Left lung (tissue), 10 donors: ENCODE data around the gene KDM2A. TPM values are rescaled to one million over a fixed set of nuclear protein-coding genes. Genes with fewer than 3 reads are reported as not detected.

ENCODE experiments used
- ATAC-seq: fragments of 200-7000 bp; cut with Tn5 transposase; one replicate; pipeline ENCODE4 v1.9.1; 2020; ENCODE audit warnings: moderate library complexity
- DNase-seq, 4 donors: peaks; one replicate each; pipeline ENCODE4 v3.0.0-alpha.2; 2013 to 2020
- H3K27ac ChIP-seq, 2 donors: fragments of 200-600 bp; sonication (generic) in 1 of 2; one replicate each; pipeline versions ENCODE4 v1.5.0 to v1.8.0; 2020 to 2021
- H3K27me3 ChIP-seq, 2 donors: fragments of 200-600 bp; sonication (generic) in 1 of 2; one replicate each; pipeline versions ENCODE4 v1.5.0 to v1.8.0; 2020 to 2021
- H3K36me3 ChIP-seq, 2 donors: fragments of 200-600 bp; sonication (generic) in 1 of 2; one replicate each; pipeline versions ENCODE4 v1.5.0 to v1.8.0; 2020 to 2021
- H3K4me1 ChIP-seq, 2 donors: fragments of 200-600 bp; one replicate each; pipeline ENCODE4 v1.8.0; 2021
- H3K4me3 ChIP-seq, 2 donors: fragments of 200-600 bp; sonication (generic) in 1 of 2; one replicate each; pipeline versions ENCODE4 v1.5.0 to v1.8.0; 2020 to 2021; ENCODE audit warnings: mild to moderate bottlenecking in 1 of 2
- H3K9me3 ChIP-seq, 2 donors: fragments of 200-600 bp; sonication (generic) in 1 of 2; one replicate each; pipeline versions ENCODE4 v1.5.0 to v1.8.0; 2020 to 2021
- CTCF ChIP-seq, 2 donors: fragments of 200-600 bp; sonication (generic) in 1 of 2; IDR thresholded peaks; one replicate each; pipeline versions ENCODE4 v1.5.0 to v1.8.0; 2021; ENCODE audit warnings: antibody characterized with exemption in 2 of 2
- intact Hi-C, 2 donors: fragments of 100-400 bp; cut with DNase I; formaldehyde crosslinking; loops; one replicate each; pipeline versions ENCODE4 v1.11.2 to v1.14.2; 2022
- polyA plus RNA-seq, 6 donors: library from polyadenylated mRNA; unstranded; fragments of 120-200 nt; gene quantifications; one replicate each; pipeline ENCODE4 v1.2.1, GENCODE V29; 2013; ENCODE audit not compliant: insufficient read length in 6 of 6
- total RNA-seq, 2 donors: library from RNA; stranded (reverse); fragmentation: NEBNext Ultra II Directional; extraction: Animal tissue kit (Norgen Biotek cat#: 25700); gene quantifications; one replicate each; pipeline ENCODE4 v1.2.1, GENCODE V29; 2021
- donor health status: DM: no; HTN: yes; CAD: no.
- donor health status: DM: no; HTN: no; CAD: no.

The KDM2A gene
- total and polyA plus RNA-seq, 8 donors: 71.0 to 87.0 (median 80.3) TPM

GRCh38 chr11:67105964-67106363, 13.1 kb upstream of the KDM2A start:
- no peak overlapping the region for H3K4me3 ChIP-seq

GRCh38 chr11:67111261-67111660, 7.8 kb upstream of the KDM2A start:
- Histone ChIP-seq H3K4me1 (peaks cover 0 to 10% of the 10 kb centered on the region in 2 donors), H3K27me3 (no peaks in the 10 kb centered on the region), H3K36me3 (no peaks in the 10 kb centered on the region), H3K27ac (no peak overlapping the region), H3K4me3 (no peak overlapping the region), H3K9me3 (no peaks in the 10 kb centered on the region)
- DNase-seq: peak in 2 of 4 donors; percentile 15 to 46
- intact Hi-C loops: no loop called here
- no peak for TF ChIP-seq CTCF (IDR thresholded peaks at IDR 0.05)
- no peak for ATAC-seq

More at GRCh38 chr11:67105964-67106363, 13.1 kb upstream of the KDM2A start:
- ATAC-seq (no peak), DNase-seq (no peak)
- Histone ChIP-seq H3K27ac (no peak overlapping the region), H3K36me3 (no peaks in the 10 kb centered on the region), H3K9me3 (no peaks in the 10 kb centered on the region), H3K27me3 (no peaks in the 10 kb centered on the region), H3K4me1 (no peaks in the 10 kb centered on the region)
- TF ChIP-seq CTCF (IDR thresholded peaks at IDR 0.05): no peak
- intact Hi-C loops: no loop called here

GRCh38 chr11:67113231-67113721, 5.8 kb upstream of the KDM2A start:
- intact Hi-C loops: no loop called here
- DNase-seq: no peak
- Histone ChIP-seq H3K4me3 (no peak overlapping the region), H3K36me3 (no peaks in the 10 kb centered on the region), H3K4me1 (peaks cover 5 to 18% of the 10 kb centered on the region in 2 donors), H3K9me3 (no peaks in the 10 kb centered on the region), H3K27ac (no peak overlapping the region), H3K27me3 (no peaks in the 10 kb centered on the region)
- ATAC-seq: no peak
- no peak for TF ChIP-seq CTCF (IDR thresholded peaks at IDR 0.05)

- DNase-seq (no peak), ATAC-seq (no peak)
- H3K36me3 ChIP-seq: no peaks in the 10 kb centered on the region
- peaks cover 5 to 18% of the 10 kb centered on the region in 2 donors for H3K4me1 ChIP-seq
- TF ChIP-seq CTCF (IDR thresholded peaks at IDR 0.05): no peak
- H3K27ac ChIP-seq: no peak overlapping the region
- H3K9me3 ChIP-seq: no peaks in the 10 kb centered on the region
- H3K4me3 ChIP-seq: no peak overlapping the region
- intact Hi-C loops: no loop called here
- H3K27me3 ChIP-seq: no peaks in the 10 kb centered on the region
Observed at GRCh38 chr11:67114275-67114896, 4.7 kb upstream of the KDM2A start.

- peak in 2 of 4 donors; percentile 51 to 68 for DNase-seq
- ATAC-seq: no peak
- peaks cover 10 to 25% of the 10 kb centered on the region in 2 donors for H3K4me1 ChIP-seq
- H3K9me3 ChIP-seq: no peaks in the 10 kb centered on the region
- TF ChIP-seq CTCF (IDR thresholded peaks at IDR 0.05): no peak
- no peak overlapping the region for H3K27ac ChIP-seq
- no peak overlapping the region for H3K4me3 ChIP-seq
- H3K36me3 ChIP-seq: no peaks in the 10 kb centered on the region
- H3K27me3 ChIP-seq: no peaks in the 10 kb centered on the region
- intact Hi-C loops: no loop called here
Observed at GRCh38 chr11:67116758-67117105, 2.3 kb upstream of the KDM2A start.
